ENCODE data around the gene AP1G1. TPM values are rescaled to one million over a fixed set of nuclear protein-coding genes. Genes with fewer than 3 reads are reported as not detected.

AP1G1 gene
- polyA plus RNA-seq, 1 experiment = 59.8 TPM

- no peak overlapping the region for H3K4me3 ChIP-seq (ENCODE audit: low read depth, low read length)
- no peak for TF ChIP-seq CTCF (IDR thresholded peaks at IDR 0.05; ENCODE audit: insufficient read depth, low read depth, low read length)
- ChIA-PET CTCF (interaction anchor here (1.9 kb wide), 1 partner anchor 175 kb away, joined by 4 read pairs; no protein-coding TSS in a partner anchor), POLR2A (no interaction called here)
- H3K36me3 ChIP-seq (ENCODE audit: control insufficient read depth, insufficient read depth, low read length) = no peaks in the 10 kb centered on the region
- H3K27me3 ChIP-seq (ENCODE audit: control insufficient read depth, insufficient read depth, low read length) = no peaks in the 10 kb centered on the region
- no peak for DNase-seq (ENCODE audit: low read depth)
Measured at GRCh38 chr16:71707199-71707598, 101.4 kb downstream of the AP1G1 start.

- no peaks in the 10 kb centered on the region for H3K27me3 ChIP-seq (ENCODE audit: control insufficient read depth, insufficient read depth, low read length)
- ChIA-PET POLR2A (no interaction called here), CTCF (no interaction called here)
- DNase-seq (ENCODE audit: low read depth) = no peak
- no peaks in the 10 kb centered on the region for H3K36me3 ChIP-seq (ENCODE audit: control insufficient read depth, insufficient read depth, low read length)
- no peak overlapping the region for H3K4me3 ChIP-seq (ENCODE audit: low read depth, low read length)
- TF ChIP-seq CTCF (IDR thresholded peaks at IDR 0.05; ENCODE audit: insufficient read depth, low read depth, low read length) = no peak
Measured at GRCh38 chr16:71706046-71706445, 102.6 kb downstream of the AP1G1 start.

- Histone ChIP-seq H3K27me3 (ENCODE audit: control insufficient read depth, insufficient read depth, low read length) (no peaks in the 10 kb centered on the region), H3K36me3 (ENCODE audit: control insufficient read depth, insufficient read depth, low read length) (peaks cover 8% of the 10 kb centered on the region), H3K4me3 (ENCODE audit: low read depth, low read length) (no peak overlapping the region)
- no peak for TF ChIP-seq CTCF (IDR thresholded peaks at IDR 0.05; ENCODE audit: insufficient read depth, low read depth, low read length)
- DNase-seq (ENCODE audit: low read depth) = no peak
- POLR2A ChIA-PET = no interaction called here
- CTCF ChIA-PET = no interaction called here
Measured at GRCh38 chr16:71703333-71703732, 105.3 kb downstream of the AP1G1 start.

- CTCF ChIA-PET = interaction anchor here (0.6 to 1.6 kb wide), 4 partner anchors 8 to 261 kb away, joined by 3 to 4 read pairs (median 3); no protein-coding TSS in a partner anchor
- DNase-seq (ENCODE audit: low read depth) = no peak
- POLR2A ChIA-PET = no interaction called here
Measured at GRCh38 chr16:71700831-71701230, 107.8 kb downstream of the AP1G1 start.

GRCh38 chr16:71698491-71698890 lies 110.1 kb downstream of the AP1G1 start:
- no peak for DNase-seq (ENCODE audit: low read depth)
- no peak overlapping the region for H3K4me3 ChIP-seq (ENCODE audit: low read depth, low read length)
- ChIA-PET CTCF (no interaction called here), POLR2A (no interaction called here)
- TF ChIP-seq CTCF (IDR thresholded peaks at IDR 0.05; ENCODE audit: insufficient read depth, low read depth, low read length) = no peak
- H3K36me3 ChIP-seq (ENCODE audit: control insufficient read depth, insufficient read depth, low read length) = peaks cover 9% of the 10 kb centered on the region
- H3K27me3 ChIP-seq (ENCODE audit: control insufficient read depth, insufficient read depth, low read length) = no peaks in the 10 kb centered on the region

More at GRCh38 chr16:71700831-71701230, 107.8 kb downstream of the AP1G1 start:
- peaks cover 9% of the 10 kb centered on the region for H3K36me3 ChIP-seq (ENCODE audit: control insufficient read depth, insufficient read depth, low read length)
- H3K27me3 ChIP-seq (ENCODE audit: control insufficient read depth, insufficient read depth, low read length) = no peaks in the 10 kb centered on the region
- TF ChIP-seq CTCF (IDR thresholded peaks at IDR 0.05; ENCODE audit: insufficient read depth, low read depth, low read length) = no peak
- H3K4me3 ChIP-seq (ENCODE audit: low read depth, low read length) = no peak overlapping the region
